GM23338 (cell line): ENCODE measurements around the gene KIF27.

Source experiments
- CREB1 ChIP-seq: fragments of 250-450 bp; sonication (Bioruptor Pico); IDR thresholded peaks from 2 replicates; pipeline ENCODE4 v1.5.0; 2020; ENCODE audit warnings: low read depth, mild to moderate bottlenecking, moderate library complexity
- CTCF ChIP-seq, 2 experiments: fragments of 200-600 bp in 1 of 2; sonication (generic) in 1 of 2; conservative IDR thresholded peaks; 2 replicates each; pipeline versions ENCODE4 v1.5.1 to v1.6.1; 2016 to 2017; ENCODE audit warnings: antibody characterized with exemption in 2 of 2, low read depth in 2 of 2, mild to moderate bottlenecking in 2 of 2, moderate library complexity in 1 of 2
- EZH2 ChIP-seq: fragments of 200-600 bp; sonication (generic); IDR thresholded peaks from one replicate; pipeline ENCODE4 v1.8.0; 2017; ENCODE audit warnings: antibody characterized with exemption, mild to moderate bottlenecking, low read depth; ENCODE audit not compliant: unreplicated experiment
- EZH2phosphoT487 ChIP-seq: fragments of 200-600 bp; sonication (generic); IDR thresholded peaks from one replicate; pipeline ENCODE4 v1.8.1; 2018; ENCODE audit warnings: antibody characterized with exemption; ENCODE audit not compliant: unreplicated experiment
- JUNB ChIP-seq: IDR thresholded peaks from one replicate; pipeline ENCODE4 v1.6.1; 2016; ENCODE audit warnings: antibody characterized with exemption; ENCODE audit not compliant: unreplicated experiment
- NANOG ChIP-seq: IDR thresholded peaks from 2 replicates; pipeline ENCODE4 v1.6.1; 2016; ENCODE audit warnings: antibody characterized with exemption, borderline replicate concordance
- POLR2AphosphoS5 ChIP-seq: IDR thresholded peaks from 2 replicates; pipeline ENCODE4 v1.6.1; 2016; ENCODE audit warnings: antibody characterized with exemption, low read depth
- ZNF331 ChIP-seq: fragments of 250-450 bp; sonication (Bioruptor Pico); IDR thresholded peaks from 2 replicates; pipeline ENCODE4 v1.5.0; 2020; ENCODE audit warnings: low read depth, mild to moderate bottlenecking, moderate library complexity

GRCh38 chr9:83920927-83921707 lies at the start of gene KIF27:
- peak in 1 of 2 experiments; percentile 42 for TF ChIP-seq CTCF (conservative IDR thresholded peaks at IDR 0.05; ENCODE audit: low read depth in 2 of 2)
- no peak for TF ChIP-seq JUNB
- TF ChIP-seq CREB1, result peak; percentile 70
- TF ChIP-seq POLR2AphosphoS5, result peak; percentile 87
- peak; percentile 42; the same call in 1 of the 2 replicates for TF ChIP-seq ZNF331 (CRISPR knock-in tag)
- no peak for TF ChIP-seq EZH2
- no peak for TF ChIP-seq EZH2phosphoT487
- TF ChIP-seq NANOG, result no peak
